ENCODE results near the gene BCO1. TPM values are rescaled to one million over a fixed set of nuclear protein-coding genes. Genes with fewer than 3 reads are reported as not detected.

The BCO1 gene
- polyA plus RNA-seq, 1 donor = not detected

DNA sequence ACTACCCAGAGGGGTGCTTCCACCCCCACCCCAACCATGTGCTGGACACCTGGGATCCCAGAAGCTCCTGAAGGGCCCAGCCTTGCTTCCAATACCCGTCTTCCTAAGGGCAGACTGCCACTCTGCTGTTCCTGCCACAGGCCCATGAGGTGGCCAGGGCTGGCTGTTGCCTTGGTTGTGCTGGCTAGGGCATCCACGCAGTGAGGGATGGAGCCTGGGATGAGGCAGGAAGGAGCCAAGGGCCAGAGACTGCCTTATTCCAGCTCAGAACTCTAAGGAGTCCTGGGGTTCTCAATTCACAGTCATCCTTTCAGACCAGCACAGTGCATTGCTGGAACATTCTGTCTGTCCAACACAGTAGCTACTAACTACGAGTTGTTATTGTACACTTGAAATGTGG is 37.8 kb downstream of the BCO1 start:
- no peak for DNase-seq

DNA sequence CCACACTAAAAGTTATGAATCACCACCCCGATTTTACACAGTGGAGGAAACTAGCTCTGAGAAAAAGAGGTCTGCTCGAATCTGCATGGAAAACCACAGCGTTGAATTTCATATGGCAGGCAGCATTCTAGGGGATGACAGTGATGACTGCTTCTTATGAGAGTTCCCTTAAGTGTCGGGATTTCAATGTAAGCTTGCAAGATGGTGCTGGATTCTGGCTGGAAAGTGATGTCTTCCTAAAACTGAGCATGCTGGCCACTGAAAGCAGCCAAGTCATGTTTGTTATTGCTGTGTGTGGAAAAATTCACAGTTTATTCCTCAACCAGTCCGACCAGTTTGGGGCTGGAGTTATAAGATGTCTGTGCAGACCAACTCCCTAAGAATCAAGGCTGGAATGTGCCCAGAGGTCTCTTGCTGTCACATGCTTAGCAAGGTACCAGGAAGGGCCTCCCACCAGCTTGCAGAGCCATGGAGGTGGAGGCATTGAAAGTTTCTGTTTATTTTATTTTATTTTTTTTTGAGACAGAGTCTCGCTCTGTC is 39.1 kb downstream of the BCO1 start:
- DNase-seq = no peak

DNA sequence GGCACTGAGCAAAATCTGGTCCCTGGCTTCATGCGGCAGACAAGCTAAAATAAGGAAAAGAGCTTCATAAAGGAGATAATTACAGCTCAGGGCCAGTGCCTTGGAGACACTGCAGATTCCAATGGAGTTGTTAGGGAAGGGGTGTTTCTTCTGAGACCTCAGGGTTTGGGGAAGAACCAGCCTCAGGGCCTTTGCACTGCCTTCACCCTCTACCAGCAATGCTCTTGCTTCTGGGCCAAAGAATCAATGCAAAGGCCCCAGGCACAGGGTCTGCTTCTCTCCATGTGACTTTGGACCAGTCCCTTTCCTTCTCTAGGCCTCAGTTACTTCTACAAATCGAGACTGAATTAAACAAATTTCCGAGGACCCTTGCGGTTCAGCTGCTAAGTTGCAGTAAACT is 40.0 kb downstream of the BCO1 start:
- no peak for DNase-seq

GRCh38 chr16:81279392-81279791 is 40.9 kb downstream of the BCO1 start:
- no peak for DNase-seq

- DNase-seq = no peak
These were observed 41.9 kb downstream of the BCO1 start for GRCh38 chr16:81280393-81280792.

DNA sequence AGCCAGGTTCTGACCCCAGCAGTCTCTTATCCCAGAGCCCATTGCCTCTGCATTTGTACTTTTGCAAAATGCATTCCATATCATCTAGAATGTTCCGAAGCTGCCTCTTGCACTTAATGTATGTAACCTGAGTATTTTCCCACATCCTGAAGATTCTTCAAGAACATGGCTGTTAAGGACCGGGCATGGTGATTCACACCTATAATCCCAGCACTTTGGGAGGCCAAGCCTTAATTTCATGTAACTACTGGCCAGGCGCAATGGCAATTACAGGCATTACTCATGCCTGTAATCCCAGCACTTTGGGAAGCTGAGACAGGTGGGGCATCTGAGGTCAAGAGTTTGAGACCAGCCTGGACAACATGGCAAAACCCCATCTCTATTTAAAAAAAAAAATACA is 44.6 kb downstream of the BCO1 start:
- no peak for DNase-seq

DNA sequence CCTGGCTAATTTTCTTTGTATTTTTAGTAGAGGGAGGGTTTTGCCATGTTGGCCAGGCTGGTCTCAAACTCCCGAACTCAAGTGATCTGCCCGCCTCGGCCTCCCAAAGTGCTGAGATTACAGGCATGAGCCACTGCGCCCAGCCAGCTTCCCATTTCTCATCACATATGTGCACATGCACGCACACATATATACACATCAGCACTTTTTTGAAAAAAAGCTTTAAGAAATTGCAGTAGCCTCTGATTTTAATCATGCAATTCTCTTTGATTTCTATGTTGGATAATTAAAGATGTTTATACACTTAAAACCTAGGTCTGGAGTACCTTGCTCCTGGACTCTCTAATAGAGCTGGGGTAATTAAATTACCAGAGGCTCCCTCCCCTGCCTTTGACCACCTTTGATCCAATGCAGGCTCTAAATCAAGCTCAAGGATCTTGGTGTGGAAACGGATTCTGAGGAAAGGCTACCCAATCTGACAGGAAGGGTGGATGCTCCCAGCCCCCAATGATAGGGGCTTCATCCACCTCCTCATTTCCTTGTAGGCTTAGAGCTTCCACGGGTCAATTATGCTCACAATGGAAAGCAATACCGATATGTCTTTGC is 46.6 kb downstream of the BCO1 start:
- DNase-seq = no peak

GRCh38 chr16:81286190-81286589 is 47.7 kb downstream of the BCO1 start:
- DNase-seq = no peak

DNA sequence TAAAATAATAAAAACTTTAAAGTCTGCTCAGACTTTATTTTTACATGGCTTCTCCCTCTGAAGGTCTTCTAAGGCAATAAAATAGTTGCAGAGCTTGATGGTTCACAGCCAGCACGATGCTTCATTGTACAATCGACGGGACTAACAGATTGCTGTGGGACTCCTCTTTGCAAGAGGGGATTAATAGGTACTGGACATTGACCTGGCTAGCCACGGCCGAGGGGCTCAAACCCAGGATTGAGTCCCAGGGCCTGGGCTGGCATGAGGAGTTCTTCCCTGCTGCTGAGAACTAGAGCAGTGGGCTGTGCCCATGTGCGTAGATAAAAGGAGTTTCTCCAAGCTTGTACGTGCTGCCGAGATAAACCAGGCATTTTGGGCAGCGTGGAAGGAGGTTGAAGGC is 52.6 kb downstream of the BCO1 start:
- no peak for DNase-seq

DNA sequence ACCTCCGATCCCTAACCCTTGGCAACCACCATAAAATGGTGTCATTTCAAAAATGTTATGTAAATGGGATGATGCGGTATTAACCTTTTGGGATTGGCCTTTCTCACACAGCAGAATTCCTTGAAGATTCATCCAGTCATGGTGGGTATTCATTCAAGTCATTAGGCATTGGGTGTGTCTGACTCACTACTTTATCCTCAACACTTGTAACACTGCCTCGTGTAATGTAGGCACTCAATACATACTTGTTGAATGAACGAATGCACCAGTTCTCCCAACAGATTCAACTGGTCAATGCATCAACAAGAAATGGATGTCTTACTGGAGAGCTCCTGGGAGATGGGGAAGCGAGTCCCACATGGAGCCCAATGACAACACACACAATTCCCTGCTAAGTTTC is 54.4 kb downstream of the BCO1 start:
- no peak for DNase-seq

DNA sequence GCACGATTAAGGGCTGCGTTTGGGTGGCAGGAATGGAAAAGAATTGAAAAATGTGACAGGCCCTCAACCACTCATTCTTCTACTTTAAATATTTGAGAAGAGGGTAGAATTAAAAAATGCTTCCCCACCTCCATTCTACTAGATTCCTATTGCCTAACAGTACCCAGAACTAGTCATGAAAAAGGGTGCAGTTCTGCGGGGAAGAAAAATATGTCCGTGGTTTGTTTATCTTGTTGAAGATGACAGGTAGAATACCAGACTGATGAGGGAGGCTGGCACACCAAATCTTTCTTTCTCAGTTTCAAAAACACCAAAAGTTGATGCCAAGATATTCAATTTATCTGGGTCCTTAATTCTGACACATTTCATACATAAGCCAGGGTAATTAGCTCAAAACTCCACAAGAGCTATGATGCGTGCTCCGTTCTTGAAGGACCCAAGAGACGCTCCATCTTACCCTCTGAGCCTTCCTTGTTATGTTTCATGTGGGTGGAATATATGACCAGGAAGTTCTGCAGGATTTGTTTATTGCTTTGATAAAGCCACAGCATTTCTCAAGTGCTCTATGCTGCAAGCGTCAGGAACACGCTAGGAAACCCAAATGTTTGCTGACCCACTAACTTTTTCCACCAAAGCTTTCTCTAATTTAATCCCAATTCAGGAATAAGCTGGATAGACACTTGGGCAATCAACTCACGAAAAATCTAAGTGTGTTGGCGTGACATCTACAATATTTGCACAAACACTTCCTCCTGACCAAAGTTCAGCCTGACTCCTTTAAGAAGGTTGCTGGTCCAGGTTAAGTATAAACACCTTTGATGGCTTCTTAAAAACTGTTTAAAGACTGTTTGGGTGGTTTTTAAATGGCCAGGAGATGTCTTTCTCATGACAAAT is 55.7 kb downstream of the BCO1 start:
- no peak for DNase-seq

GRCh38 chr16:81296631-81297030 is 58.1 kb downstream of the BCO1 start:
- no peak for DNase-seq

GRCh38 chr16:81307770-81308169 is 69.3 kb downstream of the BCO1 start:
- no peak for DNase-seq

GRCh38 chr16:81310045-81310644 is 71.7 kb downstream of the BCO1 start:
- no peak for DNase-seq

- no peak for DNase-seq
These were observed 73.3 kb downstream of the BCO1 start for GRCh38 chr16:81311762-81312161.

- DNase-seq = no peak
These were observed 75.5 kb downstream of the BCO1 start for GRCh38 chr16:81313701-81314602.

DNA sequence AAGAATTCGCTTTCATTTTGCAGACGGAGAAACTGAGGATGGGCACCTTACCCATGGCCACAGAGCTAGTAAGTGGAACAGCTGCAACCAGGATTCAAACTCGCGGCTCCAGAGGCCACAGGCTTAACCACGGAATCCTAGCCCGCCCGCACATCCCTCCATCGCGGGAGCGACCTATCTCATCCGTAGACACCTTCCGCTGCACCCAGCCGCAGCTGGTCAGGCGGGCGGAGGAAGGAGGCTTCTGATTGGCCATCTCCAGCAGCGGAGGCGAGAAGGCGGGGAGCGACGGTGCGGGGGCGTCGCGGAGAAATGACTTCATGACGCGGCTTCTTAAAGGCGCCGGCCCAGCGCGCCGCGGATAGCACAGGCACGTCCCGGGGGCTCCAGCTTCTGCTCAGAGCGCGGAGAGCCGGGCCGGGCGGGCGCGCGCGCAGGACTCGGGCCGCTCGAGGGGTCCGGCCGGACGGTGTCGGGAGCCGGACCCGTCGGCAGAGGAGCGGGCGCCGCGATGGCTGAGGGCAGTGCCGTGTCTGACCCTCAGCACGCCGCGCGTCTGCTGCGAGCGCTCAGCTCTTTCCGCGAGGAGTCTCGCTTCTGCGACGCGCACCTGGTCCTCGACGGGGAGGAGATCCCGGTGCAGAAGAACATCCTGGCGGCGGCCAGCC is 76.2 kb downstream of the BCO1 start, which contains the start of gene GAN:
TSS of gene GAN (plus strand) at position 360 of the 668 bp plus-strand sequence. CDS start at position 512, 152 bp downstream.
- DNase-seq = peak; percentile 97

DNA sequence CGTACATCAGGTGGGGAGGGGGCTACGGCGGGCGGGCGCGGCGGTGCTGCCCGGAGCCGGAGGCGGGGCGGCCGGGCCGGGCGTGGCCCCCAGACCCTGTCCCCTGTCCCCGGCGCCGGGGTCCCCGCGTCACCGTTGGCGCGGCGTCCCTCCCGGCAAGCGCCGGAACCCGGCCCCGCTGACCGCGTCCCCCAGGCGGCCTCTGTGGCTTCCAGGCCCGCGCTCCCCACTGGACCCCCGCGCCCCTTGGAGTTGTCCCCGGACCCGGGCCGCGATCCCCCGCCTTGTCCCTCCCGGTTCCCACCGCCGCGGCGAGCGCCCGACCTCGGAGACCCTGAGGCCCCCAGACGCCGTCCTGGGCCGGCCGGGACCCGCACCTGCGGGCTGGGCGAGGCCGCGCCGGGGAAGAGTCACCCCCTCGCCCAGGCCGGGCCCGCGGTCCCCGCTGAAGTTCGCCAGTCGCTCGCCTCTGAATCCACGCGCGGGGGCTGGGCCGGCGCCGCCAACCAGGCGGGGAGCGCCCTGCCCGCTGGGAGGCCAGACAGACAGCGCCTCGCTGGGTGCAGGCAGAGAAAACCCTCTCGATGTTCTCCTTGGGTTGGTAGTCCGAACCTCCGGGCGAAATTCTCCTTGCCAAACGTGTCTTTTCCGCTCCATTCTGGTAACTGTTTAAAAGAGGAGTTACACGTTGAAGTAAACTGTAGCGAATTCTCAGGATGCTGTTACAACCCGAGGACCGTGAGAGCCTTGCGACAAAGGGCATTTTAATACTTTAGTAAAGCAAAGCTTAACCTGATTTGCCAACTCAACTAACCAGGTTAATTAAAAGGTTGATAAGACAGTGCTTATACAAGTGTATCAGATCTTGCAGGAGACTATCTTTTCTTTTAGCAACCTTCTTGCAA is 77.0 kb downstream of the BCO1 start:
- peak; percentile 39 for DNase-seq

GRCh38 chr16:81316176-81316496 is 77.6 kb downstream of the BCO1 start:
- no peak for DNase-seq

DNA sequence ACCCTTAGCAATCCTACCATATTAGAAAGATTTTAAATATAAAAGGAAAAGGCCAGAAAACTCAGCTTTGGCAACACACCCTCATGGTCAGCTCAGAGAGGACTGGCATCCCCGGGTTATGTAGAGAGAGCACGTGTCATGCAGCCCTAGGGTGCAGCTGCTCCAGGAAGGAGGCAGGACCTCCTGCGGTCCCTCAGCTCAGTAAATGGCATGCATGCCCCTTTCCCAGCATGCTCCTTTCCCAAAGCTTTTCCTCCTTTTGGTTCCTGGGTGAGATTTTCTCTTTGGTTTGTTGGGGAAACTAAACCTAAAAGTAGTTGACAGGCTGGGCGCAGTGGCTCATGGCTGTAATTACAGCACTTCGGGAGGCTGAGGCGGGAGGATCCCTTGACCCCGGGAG is 80.2 kb downstream of the BCO1 start:
- DNase-seq = no peak
